ENCODE results near the gene WLS.

GRCh38 chr1:68167211-68167610 lies 65.1 kb downstream of the WLS start:
- TF ChIP-seq POLR2AphosphoS5 (IDR thresholded peaks at IDR 0.05; ENCODE audit: insufficient read depth in 1 of 2, low read depth in 1 of 2) (no peak), POLR2A (IDR thresholded peaks at IDR 0.05) (no peak), CTCF (IDR thresholded peaks at IDR 0.05) (no peak)

Data from vagina (tissue), 2 donors.